ENCODE measurements around the gene MADCAM1. TPM values are rescaled to one million over a fixed set of nuclear protein-coding genes. Genes with fewer than 3 reads are reported as not detected.

Gene MADCAM1
- total and polyA plus RNA-seq, 10 of the 15 experiments (the other 5 are each of a cell fraction or from before 2014, with no cell fraction given) = 0.06 to 0.32 (median 0.31) TPM; not detected in 5

DNA sequence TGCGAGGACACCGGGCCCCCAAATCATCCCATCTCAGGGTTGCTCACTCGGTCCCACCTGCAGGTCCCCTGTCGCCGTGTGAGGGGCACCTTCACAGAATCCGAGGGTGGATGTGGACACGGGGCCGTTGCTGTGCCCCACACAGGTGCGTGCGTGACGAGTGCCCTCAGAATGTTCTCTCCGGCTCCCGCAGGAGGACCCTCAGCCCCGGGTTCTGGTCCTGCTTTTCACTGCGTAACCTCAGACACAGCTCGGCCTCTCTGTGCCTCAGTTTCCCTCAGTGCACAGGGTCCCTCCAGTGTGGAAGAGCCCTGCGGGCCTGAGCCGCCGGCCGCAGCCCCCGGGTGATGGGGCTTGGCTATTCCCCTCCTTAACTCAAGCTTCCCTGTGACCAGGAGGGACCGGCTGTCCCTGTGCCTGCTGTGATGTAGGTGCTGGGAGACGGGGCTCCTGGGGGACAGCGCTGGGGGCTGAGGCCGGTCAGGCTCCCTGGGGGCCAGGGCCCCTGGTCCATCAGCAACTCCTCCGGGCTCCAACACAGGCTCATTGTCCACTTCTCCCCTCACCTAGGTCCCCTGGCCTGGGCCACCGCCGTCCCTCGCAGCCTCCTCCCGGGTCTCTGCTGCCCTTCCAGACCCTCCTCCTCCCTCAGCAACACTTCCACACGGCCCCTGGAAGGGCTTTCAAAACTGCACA is 40.3 kb upstream of the MADCAM1 start:
- in situ Hi-C loops (cut with MboI) = no loop called here
- WGBS (ENCODE audit: insufficient coverage, insufficient replicate concordance, low lambda C conversion rate, missing lambda C conversion rate) = 82% methylated on average over 31 of the region's 31 CpGs
- H3K79me2 ChIP-seq (ENCODE audit: control insufficient read depth, insufficient read depth, low read length) = no peaks in the 10 kb centered on the region
- RAD21 ChIA-PET (ENCODE audit: unreplicated experiment) = no interaction called here
- H3K4me1 ChIP-seq (ENCODE audit: control insufficient read depth, insufficient read depth, low read length) = no peaks in the 10 kb centered on the region
- TF ChIP-seq SREBF2 (IDR thresholded peaks at IDR 0.05; ENCODE audit: low read length) = no peak
- no peak overlapping the region for H3K4me2 ChIP-seq (ENCODE audit: control insufficient read depth, insufficient read depth)
- SMC1A ChIA-PET (ENCODE audit: uncharacterized antibody, unreplicated experiment) = no interaction called here
- no peak overlapping the region for H3K4me3 ChIP-seq
- H3K27ac ChIP-seq (ENCODE audit: control insufficient read depth, insufficient read depth) = no peak overlapping the region
- POLR2A ChIA-PET = no interaction called here
- no peaks in the 10 kb centered on the region for H4K20me1 ChIP-seq (ENCODE audit: control insufficient read depth, insufficient read depth)
- no peak overlapping the region for H3K9ac ChIP-seq (ENCODE audit: control insufficient read depth, insufficient read depth, low read length)
- no peak for FAIRE-seq
- no peak for DNase-seq (ENCODE audit: low read depth, low spot score)
- no TSS peak for BruUV-seq (replicated peaks)
- ATAC-seq = no peak
- no peaks in the 10 kb centered on the region; the same call in 2 of the 3 replicates for H3K9me3 ChIP-seq (replicated peaks; ENCODE audit: control insufficient read depth, insufficient read depth, low read length)
- CTCF ChIA-PET = no interaction called here
- H3K27me3 ChIP-seq (replicated peaks in 1 of 2; ENCODE audit: control insufficient read depth in 2 of 2, insufficient read depth in 2 of 2, low read length in 1 of 2) = no peaks in the 10 kb centered on the region
- no peak overlapping the region for H2AFZ ChIP-seq (ENCODE audit: control insufficient read depth, low read depth, low read length)
- no peaks in the 10 kb centered on the region for H3K36me3 ChIP-seq (ENCODE audit: control insufficient read depth in 2 of 2, insufficient read depth in 2 of 2, low read length in 1 of 2)
- intact Hi-C loops (cut with micrococcal nuclease; ENCODE audit: unreplicated experiment) = no loop called here

GRCh38 chr19:456547-457110 is 39.7 kb upstream of the MADCAM1 start:
- Histone ChIP-seq H3K27me3 (replicated peaks in 1 of 2; ENCODE audit: control insufficient read depth in 2 of 2, insufficient read depth in 2 of 2, low read length in 1 of 2) (no peaks in the 10 kb centered on the region), H3K9ac (ENCODE audit: control insufficient read depth, insufficient read depth, low read length) (no peak overlapping the region), H3K4me2 (ENCODE audit: control insufficient read depth, insufficient read depth) (no peak overlapping the region), H2AFZ (ENCODE audit: control insufficient read depth, low read depth, low read length) (no peak overlapping the region), H4K20me1 (ENCODE audit: control insufficient read depth, insufficient read depth) (no peaks in the 10 kb centered on the region), H3K27ac (ENCODE audit: control insufficient read depth, insufficient read depth) (no peak overlapping the region), H3K9me3 (replicated peaks; ENCODE audit: control insufficient read depth, insufficient read depth, low read length) (no peaks in the 10 kb centered on the region; the same call in 2 of the 3 replicates), H3K36me3 (ENCODE audit: control insufficient read depth in 2 of 2, insufficient read depth in 2 of 2, low read length in 1 of 2) (no peaks in the 10 kb centered on the region), H3K4me1 (ENCODE audit: control insufficient read depth, insufficient read depth, low read length) (no peaks in the 10 kb centered on the region), H3K79me2 (ENCODE audit: control insufficient read depth, insufficient read depth, low read length) (no peaks in the 10 kb centered on the region), H3K4me3 (no peak overlapping the region)
- BruUV-seq (replicated peaks) = no TSS peak
- RAD21 ChIA-PET (ENCODE audit: unreplicated experiment) = no interaction called here
- intact Hi-C loops (cut with micrococcal nuclease; ENCODE audit: unreplicated experiment) (no loop called here), in situ Hi-C loops (cut with MboI) (no loop called here)
- POLR2A ChIA-PET = no interaction called here
- ATAC-seq = no peak
- SMC1A ChIA-PET (ENCODE audit: uncharacterized antibody, unreplicated experiment) = no interaction called here
- no peak for DNase-seq (ENCODE audit: low read depth, low spot score)
- 55% methylated on average over 17 of the region's 18 CpGs for WGBS (ENCODE audit: insufficient coverage, insufficient replicate concordance, low lambda C conversion rate, missing lambda C conversion rate)
- CTCF ChIA-PET = no interaction called here
- no peak for FAIRE-seq
- TF ChIP-seq CEBPZ (IDR thresholded peaks at IDR 0.05; ENCODE audit: low read depth, low read length) = no peak
- TF ChIP-seq TAF1 (IDR thresholded peaks at IDR 0.05; ENCODE audit: borderline replicate concordance, low read depth, low read length) = no peak
- no peak for TF ChIP-seq YY1 (IDR thresholded peaks at IDR 0.05; ENCODE audit: low read depth, low read length)
- TF ChIP-seq EGR1 (IDR thresholded peaks at IDR 0.05; ENCODE audit: borderline replicate concordance in 1 of 2, low read depth in 2 of 2, low read length in 2 of 2) = no peak
- TF ChIP-seq HDAC6 (IDR thresholded peaks at IDR 0.05; ENCODE audit: unreplicated experiment) = no peak
- TF ChIP-seq, protein P1, sequence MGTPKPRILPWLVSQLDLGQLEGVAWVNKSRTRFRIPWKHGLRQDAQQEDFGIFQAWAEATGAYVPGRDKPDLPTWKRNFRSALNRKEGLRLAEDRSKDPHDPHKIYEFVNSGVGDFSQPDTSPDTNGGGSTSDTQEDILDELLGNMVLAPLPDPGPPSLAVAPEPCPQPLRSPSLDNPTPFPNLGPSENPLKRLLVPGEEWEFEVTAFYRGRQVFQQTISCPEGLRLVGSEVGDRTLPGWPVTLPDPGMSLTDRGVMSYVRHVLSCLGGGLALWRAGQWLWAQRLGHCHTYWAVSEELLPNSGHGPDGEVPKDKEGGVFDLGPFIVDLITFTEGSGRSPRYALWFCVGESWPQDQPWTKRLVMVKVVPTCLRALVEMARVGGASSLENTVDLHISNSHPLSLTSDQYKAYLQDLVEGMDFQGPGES (IDR thresholded peaks at IDR 0.05) = no peak
- TF ChIP-seq ZBTB33 (IDR thresholded peaks at IDR 0.05) = no peak
- no peak for TF ChIP-seq SP1 (IDR thresholded peaks at IDR 0.05; ENCODE audit: low read depth, low read length)
- no peak for TF ChIP-seq BRCA1 (IDR thresholded peaks at IDR 0.05; ENCODE audit: low read depth, low read length)
- no peak for TF ChIP-seq RBBP5 (conservative IDR thresholded peaks at IDR 0.05)
